ENCODE results near the gene RAP1GAP2. TPM values are rescaled to one million over a fixed set of nuclear protein-coding genes. Genes with fewer than 3 reads are reported as not detected.
"Not testable (repeated sequence)": the region's sequence is repeated elsewhere in the genome, so short reads cannot be mapped to it uniquely, and the experiment has no call there.

RAP1GAP2 gene
- polyA plus RNA-seq, 12 donors, result 1.4 to 7.8 (median 2.6) TPM; not detected in 1

DNA sequence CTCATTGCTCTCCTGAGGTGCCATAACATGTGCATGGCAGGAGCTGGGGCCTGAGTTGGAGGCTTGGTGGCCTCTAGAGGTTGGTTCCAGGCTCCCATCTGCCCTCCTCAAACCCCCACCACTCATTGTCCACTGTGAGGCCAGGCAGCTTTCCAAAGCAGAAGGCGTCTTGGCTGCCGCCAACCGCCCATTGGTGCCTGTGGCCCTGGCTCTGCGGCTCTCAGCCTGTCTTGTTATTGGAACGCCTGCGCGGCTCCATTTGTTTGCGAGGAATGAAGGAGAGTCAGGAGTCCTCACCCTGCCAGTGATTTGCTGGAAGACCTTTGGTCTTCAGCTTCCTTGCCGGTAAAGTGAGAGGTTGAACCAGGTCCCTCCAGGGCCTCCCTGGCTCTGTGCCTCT is 223.5 kb downstream of the RAP1GAP2 start:
- no peak for DNase-seq

DNA sequence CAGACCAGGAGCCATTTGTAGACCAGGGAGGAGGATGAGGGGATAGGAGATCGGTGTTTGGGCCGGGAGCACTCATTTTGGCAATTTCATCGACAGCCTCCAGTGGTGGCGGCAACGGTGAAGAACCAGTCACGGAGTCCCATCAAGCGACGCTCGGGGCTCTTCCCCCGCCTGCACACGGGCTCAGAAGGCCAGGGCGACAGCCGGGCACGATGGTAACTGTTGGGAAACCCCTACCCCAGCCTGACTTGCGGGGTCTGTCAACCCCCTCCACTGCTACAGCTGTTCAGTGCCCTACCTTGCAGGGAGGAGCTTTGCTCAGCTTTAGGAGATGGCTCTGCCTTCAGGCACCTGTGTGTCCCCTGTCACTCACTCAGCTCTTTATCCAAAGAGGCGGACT is 224.1 kb downstream of the RAP1GAP2 start:
- DNase-seq, result no peak

DNA sequence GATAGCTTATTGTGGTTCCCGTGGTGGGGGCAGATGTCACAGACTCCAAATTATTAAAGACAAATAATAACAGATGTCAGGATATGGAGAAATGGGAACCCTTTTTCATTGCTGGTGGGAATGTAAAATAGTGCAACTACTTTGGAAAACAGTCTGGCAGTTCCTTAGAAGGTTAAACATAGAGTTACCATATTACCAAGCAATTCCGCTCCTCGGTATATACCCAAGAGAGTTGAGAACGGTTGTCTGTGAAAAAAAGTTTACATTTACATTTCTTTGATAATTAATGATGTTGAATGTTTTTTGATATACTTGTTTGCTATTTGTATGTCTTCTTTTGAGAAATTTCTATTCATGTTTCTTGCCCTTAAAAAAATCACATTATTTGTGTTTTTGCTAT is 226.0 kb downstream of the RAP1GAP2 start:
- no peak for DNase-seq

DNA sequence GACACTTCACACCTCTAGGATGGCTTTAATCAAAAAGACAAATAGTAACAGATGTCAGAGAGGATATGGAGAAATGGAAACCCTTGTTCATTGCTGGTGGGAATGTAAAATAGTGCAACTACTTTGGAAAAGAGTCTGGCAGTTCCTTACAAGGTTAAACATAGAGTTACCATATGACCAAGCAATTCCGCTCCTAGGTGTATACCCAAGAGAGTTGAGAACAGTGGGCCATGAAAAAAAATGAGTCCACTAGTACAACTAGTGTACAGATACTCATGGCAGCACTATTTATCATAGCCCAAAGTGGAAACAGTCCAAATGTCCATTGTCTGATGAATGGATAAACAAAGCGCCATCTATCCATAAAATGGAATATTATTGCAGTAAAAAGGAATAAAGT is 228.1 kb downstream of the RAP1GAP2 start:
- no peak for DNase-seq

DNA sequence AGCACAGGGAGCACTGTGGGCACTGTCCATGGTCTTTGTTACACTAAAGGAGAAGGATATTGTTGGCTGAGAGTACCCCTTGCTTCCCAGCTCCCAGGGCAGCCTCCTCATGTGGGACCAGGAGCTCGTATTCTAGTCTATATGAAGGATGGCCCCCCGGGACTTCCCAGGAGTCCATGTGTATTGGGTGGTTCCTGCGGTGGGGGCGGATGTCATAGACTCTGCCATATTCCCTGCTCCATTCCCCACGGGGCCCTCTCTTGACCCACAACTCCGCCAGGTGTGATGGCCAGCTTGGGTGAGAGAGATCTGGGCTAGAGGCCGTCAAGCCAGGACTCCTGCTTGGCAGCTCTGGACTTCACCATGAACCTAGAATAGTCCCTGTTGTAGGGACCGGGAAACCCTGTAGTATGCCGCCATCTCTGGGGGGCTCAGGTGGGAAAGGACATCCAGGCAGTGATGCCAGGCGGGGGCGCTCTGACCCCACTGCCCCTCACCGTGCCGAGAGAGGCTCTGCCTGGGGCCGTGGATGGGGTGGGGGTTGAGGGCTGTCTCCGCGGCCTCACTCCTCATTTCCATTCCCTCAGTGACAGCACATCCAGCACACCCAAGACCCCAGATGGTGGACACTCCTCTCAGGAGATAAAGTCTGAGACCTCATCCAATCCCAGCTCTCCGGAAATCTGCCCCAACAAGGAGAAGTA is 229.3 kb downstream of the RAP1GAP2 start:
- DNase-seq, result no peak

DNA sequence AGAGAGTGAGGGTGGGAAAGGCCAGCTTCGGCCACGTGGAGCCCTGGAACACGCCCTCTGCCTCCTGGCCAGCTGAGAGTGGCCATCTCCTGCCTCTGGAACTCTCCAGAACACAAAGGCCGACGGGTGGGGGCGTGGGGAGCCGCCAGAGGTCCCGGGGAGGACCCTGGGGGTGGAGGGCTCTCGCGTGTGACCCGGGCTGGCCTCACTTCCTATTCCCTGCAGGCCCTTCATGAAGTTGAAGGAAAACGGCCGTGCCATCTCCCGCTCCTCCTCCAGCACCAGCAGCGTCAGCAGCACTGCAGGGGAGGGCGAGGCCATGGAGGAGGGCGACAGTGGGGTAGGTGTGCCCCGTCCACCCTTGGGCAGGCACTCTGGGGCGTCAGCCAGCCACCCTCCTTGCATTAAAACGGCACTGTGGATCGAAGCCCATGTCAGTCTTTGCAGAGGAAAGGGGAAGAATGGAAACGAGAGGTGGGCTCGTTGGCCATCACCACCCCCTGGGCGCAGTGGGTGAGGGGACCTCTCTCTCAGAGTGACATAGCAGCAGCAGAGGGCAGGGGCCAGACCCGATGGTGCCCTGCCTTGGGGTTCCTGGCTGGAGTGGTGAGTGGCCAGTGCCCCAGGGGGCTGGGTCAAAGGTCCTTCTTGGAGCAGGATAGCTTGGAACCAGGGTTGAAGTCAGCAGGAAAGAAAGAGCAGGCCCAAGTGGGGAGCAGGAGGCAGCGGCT is 230.1 kb downstream of the RAP1GAP2 start:
- DNase-seq, result no peak

DNA sequence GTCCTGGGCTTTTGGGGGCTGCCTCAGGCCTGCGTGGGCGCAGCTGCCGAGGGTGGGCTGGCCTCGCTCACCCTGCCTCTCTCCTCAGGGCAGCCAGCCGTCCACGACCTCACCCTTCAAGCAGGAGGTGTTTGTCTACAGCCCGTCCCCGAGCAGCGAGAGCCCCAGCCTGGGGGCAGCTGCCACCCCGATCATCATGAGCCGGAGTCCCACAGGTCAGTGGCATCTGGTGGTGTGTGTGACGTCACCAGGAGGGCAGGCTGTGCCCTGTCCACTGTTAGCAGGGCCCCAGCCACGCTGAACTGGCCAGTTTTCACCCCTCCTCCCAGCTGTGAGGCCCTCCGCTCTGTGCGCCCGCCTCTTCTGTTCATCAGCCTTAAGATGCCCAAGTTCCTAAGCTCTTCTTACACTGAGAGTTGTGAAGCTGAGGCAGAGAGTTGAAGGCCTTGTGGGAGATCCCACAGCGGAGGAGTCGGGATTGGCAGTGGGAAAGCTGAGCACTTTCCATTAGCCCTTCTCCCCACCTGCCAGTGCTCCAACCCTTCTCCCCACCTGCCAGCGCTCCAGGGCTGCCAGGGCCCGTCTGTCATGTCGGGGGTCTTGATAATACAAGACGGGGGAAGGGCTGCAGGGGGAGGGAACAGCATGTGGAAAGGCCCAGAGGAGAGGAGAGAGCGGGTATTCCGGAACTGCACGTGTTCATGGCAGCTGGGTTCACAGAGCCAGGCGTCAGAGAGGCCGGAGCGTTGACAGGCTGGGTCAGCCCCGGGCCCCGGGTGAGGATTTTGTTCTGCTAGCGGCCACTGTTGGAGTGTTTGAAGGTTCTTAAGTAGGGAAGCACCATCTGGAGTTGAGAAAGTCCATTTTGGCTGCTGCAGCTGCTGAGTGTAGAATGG is 230.9 kb downstream of the RAP1GAP2 start:
- no peak for DNase-seq

DNA sequence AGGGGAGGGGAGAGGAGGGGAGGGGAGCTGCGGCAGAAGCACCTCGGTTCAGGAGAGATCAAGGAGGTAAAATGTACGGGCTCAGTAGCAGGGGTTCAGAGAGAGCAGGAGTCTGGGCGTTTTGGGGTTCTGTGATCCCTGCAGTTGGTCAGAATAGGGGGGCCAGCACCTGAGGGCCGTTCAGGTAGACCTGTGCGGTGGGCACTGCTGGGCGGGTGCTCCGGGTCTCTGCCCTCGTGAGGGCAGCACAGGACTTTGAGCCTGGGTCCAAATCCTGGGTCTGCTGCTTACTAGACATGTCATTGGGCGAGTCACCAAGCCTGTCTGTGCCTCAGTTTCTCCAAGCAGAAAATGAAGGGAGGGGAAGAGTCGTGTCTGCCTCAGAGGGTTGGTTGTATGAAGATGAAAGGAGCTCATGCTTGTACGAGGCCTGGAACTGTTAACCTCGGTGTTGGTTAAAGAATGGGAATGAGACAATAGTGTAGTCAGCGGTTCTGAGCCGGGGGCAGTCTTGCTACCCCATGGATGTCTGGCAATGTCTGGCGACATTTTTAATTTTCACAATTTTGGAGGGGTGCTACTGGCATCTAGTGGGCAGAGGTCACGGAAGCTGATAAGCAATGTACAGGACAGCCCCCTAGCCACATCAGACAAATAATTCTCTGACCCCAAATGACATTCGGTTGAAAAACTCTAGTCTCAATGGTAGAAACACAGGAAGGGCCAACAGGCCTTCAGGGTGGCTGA is 231.7 kb downstream of the RAP1GAP2 start:
- DNase-seq, result no peak

DNA sequence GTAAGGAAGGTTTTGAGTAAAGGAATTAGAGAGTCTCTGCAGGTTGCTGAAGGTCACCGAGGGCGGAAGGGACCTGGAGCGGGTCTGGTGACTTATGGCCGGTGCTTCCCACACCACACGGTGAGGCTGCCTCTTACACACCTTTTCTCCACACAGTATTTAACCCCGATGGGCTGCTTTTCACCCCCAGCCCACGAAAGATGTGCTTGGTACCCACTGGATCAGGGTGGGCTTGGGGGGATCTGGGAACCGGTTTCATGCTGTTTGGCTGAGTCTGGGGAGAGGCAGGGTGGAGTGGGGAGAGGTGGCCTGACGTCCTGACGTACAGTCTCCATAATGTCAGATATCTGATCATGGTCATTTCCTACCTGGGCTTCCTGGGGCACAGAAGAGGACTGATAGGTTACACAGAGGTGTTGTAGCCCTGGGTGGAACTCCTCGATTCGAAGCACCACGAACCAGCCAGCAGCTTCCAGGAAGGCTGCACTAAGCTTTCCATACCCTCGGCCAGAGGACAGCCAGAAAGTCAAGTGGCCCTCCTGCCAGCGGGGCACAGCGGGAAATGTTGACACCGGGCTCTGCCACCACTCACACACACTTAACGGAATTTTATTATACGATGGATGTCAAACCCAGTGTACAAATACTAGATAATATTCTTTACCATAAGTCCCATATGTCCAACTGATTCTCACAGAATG is 233.1 kb downstream of the RAP1GAP2 start:
- DNase-seq, result no peak

DNA sequence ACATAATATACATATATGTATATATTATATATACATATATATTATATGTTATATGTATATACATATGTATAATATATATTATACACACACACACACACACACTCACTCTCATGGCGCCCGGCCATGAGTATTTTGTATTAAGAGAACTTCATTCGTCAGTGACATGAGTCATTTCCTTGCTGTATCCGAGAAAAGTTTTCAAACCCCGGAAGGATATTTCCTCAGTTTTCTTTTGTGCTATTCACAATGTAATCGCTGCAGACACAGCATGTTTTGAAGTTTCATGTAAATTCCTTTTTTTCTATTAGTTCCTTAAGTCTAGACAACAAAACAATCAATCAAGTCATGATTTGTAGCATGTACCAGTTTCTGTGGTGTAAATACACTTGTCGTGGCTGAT is 233.9 kb downstream of the RAP1GAP2 start:
- no peak for DNase-seq

DNA sequence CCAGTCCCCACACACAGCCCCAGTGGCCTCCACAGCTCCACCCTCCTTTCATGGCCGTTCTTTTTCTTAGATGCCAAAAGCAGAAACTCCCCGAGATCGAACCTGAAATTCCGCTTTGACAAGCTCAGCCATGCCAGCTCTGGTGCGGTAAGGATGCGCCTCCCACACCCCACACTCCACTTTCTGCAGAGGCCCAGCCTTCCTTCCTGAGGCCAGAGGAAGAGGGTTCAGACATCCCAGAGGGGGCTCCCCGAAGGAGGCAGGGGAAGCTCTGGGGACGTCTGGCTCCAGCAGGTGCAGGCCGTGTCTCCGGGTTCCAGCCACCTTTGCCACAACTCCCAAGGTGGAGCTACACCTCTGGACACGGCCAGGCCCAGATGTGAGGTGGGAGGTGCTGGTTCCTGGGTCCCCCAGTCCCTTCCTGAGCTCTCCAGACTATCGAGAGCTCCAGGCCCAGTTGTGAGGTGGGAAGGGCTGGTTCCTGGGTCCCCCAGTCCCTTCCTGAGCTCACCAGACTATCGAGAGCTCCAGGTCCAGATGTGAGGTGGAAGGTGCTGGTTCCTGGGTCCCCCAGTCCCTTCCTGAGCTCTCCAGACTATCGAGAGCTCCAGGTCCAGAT is 234.7 kb downstream of the RAP1GAP2 start:
- not testable (repeated sequence) for DNase-seq

DNA sequence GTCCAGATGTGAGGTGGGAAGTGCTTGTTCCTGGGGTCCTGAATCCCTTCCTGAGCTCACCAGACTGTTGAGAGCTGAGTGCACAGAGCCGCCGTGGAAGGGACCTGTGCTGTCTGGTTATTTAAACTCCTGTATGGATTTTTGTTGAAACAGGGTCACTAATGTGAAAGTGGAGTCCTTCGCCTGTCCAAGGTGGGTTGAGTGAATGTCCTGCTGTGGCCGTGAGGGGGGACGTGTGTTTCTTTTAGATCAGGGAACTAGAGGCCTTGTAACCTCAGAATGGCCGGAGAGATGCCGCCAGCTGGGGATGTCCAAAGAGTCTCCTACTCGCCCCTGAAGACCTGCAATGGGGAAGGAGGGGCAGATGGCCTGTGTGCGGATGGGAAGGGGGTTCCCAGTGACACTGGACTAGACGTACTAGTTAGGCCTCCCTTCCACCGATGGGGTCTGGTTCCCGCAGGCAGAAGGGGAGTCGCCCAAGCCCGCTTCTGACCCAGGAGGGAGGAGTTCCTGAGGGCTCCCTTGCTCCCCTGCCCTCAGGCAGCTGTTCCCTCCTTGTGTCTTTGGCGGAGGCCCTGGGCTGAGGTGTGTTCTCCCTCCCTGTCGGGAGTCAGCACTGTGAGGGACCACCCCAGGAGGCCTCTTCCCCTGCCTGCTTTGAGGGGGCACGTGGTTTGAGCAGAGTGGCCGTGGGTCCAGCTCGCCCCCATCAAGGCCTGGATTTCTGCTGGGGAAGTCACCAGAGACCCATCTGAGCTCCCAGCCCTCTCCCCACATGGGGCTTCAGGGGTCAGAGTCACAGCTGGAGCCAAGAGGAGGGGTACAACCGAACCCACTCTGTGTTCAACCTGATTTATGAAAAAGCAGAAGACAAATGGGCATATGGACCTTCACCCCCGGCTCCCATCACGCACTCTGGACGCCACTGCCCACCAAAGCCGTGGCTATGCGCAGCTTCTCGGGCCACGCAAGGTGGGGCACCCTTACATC is 236.3 kb downstream of the RAP1GAP2 start:
- DNase-seq, result no peak

DNA sequence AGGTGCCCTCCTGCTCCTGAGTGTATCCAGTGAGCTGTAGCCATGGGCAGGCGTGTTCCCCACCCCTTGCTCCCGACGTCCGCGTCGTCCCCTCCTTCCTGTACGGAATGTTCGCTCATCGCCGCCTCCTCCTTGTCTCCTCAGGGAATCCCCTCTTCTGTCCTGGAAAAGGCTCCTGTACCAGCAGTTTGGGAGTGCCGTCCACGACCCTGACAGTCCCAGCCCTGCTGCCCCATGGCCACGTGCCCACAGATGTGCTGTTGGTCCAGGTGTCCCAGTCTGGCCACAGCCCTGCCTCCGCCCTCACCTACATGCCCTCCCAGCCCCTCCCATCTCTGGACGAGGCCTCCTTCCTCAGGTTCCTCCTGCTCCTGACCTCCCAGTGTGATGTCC is 237.0 kb downstream of the RAP1GAP2 start:
- DNase-seq, result no peak

DNA sequence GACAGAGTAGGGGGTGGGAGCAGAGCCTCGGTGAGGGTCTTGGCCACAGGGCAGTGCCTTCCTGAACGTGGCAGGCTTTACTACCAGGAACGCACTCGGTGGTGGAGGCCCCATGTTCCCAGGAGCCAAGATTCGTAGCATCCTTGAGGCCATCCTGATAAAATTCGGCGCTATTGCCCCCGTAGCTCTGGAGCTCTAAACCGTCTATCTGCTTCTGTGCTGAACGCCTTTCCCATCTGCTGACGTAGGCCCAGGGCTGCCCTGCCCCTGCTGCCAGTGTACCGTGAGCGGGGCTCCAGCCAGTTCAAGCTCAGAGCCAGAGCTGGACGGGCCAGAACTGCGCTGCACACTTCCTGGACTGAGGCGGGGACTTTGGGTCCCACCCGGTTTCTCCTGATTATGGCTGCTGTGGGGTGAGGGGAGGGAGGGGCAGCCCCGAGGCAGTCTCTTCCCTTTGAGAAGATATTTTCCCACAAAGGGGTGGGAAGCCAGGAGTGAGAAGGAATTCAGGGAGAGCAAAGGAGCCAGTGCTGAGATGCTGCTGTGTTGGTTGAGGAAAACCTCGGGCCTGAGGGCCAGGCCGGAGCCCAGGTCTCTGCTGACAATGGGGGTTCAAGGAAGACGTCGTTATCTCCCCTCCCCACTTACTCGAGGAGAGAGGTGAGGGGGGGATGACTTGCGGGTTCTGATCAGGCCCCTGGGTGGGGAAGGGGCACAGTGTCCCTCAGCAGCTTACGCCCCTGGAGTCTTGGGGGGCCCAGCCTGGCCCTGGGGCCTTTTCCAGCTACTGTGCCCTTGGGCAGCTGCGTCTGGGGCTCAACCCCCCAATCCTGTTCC is 237.7 kb downstream of the RAP1GAP2 start:
- no peak for DNase-seq

DNA sequence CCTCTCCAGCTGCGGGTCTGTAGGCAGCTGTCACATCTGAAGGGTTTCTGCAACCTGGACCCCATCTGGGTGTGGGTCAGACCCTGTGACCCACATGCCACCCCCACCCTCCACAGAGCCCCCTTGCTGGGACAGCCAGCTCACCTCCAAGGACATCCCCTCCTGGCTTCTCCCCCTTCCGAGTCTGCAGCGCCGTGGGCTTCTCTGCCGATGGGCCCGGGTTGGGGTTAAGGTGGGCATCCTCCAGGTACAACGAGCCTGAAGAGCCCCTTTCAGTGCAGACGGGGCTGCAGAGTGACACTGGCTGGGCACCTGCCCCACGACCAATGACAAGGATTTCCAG is 238.3 kb downstream of the RAP1GAP2 start:
- no peak for DNase-seq

DNA sequence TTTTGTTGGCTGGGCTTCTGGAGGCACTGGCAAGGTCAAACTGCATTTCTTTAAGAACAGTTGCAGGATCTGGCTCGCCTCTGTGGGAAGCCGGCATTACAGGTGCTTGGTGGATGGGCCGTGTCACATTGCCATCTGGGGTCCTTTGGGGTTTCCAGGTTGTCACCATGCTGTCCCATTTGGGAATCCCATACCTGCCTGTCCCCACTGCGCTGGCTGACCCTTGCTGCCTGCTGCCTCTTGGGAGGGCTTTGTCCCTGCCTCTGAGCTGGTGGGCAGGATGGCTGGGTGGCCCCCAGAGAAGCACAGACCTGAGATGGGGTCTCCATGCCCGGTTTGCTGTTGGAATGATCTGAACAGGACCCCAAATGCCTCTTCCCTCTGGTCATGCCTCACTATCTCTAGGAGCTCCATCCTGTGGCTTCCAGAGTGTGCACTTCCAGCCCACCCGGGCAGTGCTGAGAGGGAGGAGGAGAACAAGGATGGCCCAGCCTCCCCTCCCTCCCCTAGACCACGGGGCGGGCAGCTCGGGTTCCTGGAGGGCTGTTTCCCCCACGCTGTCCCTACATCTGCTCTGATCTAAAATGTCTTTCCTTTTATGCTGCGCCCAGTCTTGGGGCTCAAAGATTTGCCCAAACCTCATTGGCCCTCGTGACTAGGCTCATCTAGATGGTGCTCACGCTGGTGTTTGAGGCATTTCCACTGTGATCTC is 239.2 kb downstream of the RAP1GAP2 start:
- DNase-seq, result no peak

DNA sequence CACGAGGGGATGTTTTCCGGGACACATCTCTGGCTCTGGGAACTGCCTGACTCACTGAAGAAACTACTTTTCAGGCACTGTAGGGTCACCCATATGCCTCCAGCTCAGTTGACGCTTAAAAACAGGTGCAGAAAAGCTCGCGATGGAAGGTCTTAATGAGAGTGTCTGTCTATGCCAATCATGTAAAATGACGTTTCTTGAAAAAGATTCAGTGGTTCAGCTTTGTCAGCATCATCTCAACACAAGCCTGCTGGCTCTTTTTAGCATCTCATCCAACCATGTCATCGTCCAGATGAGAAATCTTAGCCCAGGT is 239.7 kb downstream of the RAP1GAP2 start:
- no peak for DNase-seq

DNA sequence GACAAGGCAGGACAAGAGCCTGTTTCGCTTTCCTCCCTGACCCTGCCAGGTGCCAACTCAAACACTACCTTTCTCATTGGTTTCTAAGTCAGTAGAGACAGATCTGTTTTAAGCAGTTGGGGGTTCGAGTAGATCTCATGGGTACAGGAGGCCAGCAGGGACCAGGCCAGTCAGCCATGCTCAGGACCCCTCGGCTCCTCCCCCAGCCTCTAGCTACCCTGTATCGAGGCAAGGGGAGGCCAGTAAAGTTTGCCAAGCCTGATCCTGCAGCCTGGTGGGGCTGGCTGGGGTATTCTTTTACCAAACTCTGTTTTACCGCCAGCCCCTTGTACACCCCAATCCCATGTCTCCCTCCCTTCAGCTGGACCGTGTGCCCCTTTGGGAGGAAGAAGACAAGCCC is 240.6 kb downstream of the RAP1GAP2 start:
- DNase-seq, result no peak
